Endothelial cell (in vitro differentiated cells): ENCODE measurements around the gene PPP1R37. TPM values are rescaled to one million over a fixed set of nuclear protein-coding genes. Genes with fewer than 3 reads are reported as not detected.

Source experiments
- DNase-seq: peaks from one replicate; pipeline ENCODE4 v3.0.0; 2021; ENCODE audit warnings: low spot score
- H3K27ac Mint-ChIP-seq: one replicate; pipeline ENCODE4 v1.8.0; 2021; ENCODE audit warnings: mixed read lengths, inconsistent platforms; ENCODE audit not compliant: unreplicated experiment
- H3K27me3 Mint-ChIP-seq: one replicate; pipeline ENCODE4 v1.8.0; 2021; ENCODE audit warnings: mild to moderate bottlenecking, moderate library complexity, mixed read lengths, inconsistent platforms; ENCODE audit not compliant: unreplicated experiment
- H3K36me3 Mint-ChIP-seq: one replicate; pipeline ENCODE4 v1.8.0; 2021; ENCODE audit warnings: mild to moderate bottlenecking, low read depth, mixed read lengths, inconsistent platforms; ENCODE audit not compliant: unreplicated experiment
- H3K4me1 Mint-ChIP-seq: one replicate; pipeline ENCODE4 v1.8.0; 2021; ENCODE audit warnings: mild to moderate bottlenecking, mixed read lengths, inconsistent platforms; ENCODE audit not compliant: unreplicated experiment
- H3K4me3 Mint-ChIP-seq: one replicate; pipeline ENCODE4 v1.8.0; 2021; ENCODE audit warnings: mild to moderate bottlenecking, mixed read lengths, inconsistent platforms; ENCODE audit not compliant: unreplicated experiment
- H3K9me3 Mint-ChIP-seq: one replicate; pipeline ENCODE4 v1.8.0; 2021; ENCODE audit warnings: mixed read lengths, inconsistent platforms; ENCODE audit not compliant: unreplicated experiment
- total RNA-seq: library from RNA; stranded (reverse); fragmentation: NEBNext Ultra II Directional; extraction: Animal tissue kit (Norgen Biotek cat#: 25700); gene quantifications from one replicate; pipeline ENCODE4 v1.2.1, GENCODE V29; 2021; ENCODE audit not compliant: unreplicated experiment
- TF ChIP-seq, protein P1 (sequence below): fragments of 200-600 bp; sonication (generic); IDR thresholded peaks from one replicate; pipeline ENCODE4 v1.5.0; 2021; ENCODE audit warnings: antibody characterized with exemption; ENCODE audit not compliant: unreplicated experiment

Gene PPP1R37
- total RNA-seq, 1 donor from 2014 or later, result 34.7 TPM

GRCh38 chr19:45090606-45091005 lies 2.4 kb upstream of the PPP1R37 start:
- H3K36me3 Mint-ChIP-seq, result peaks cover 17% of the 10 kb centered on the region
- peak overlapping the region; percentile 70 for H3K27ac Mint-ChIP-seq
- H3K4me1 Mint-ChIP-seq, result peaks cover 28% of the 10 kb centered on the region
- H3K4me3 Mint-ChIP-seq, result peak overlapping the region; percentile 97
- peaks cover 14% of the 10 kb centered on the region for H3K27me3 Mint-ChIP-seq
- TF ChIP-seq, protein P1, sequence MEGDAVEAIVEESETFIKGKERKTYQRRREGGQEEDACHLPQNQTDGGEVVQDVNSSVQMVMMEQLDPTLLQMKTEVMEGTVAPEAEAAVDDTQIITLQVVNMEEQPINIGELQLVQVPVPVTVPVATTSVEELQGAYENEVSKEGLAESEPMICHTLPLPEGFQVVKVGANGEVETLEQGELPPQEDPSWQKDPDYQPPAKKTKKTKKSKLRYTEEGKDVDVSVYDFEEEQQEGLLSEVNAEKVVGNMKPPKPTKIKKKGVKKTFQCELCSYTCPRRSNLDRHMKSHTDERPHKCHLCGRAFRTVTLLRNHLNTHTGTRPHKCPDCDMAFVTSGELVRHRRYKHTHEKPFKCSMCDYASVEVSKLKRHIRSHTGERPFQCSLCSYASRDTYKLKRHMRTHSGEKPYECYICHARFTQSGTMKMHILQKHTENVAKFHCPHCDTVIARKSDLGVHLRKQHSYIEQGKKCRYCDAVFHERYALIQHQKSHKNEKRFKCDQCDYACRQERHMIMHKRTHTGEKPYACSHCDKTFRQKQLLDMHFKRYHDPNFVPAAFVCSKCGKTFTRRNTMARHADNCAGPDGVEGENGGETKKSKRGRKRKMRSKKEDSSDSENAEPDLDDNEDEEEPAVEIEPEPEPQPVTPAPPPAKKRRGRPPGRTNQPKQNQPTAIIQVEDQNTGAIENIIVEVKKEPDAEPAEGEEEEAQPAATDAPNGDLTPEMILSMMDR, result no peak
- no peak for DNase-seq
- H3K9me3 Mint-ChIP-seq, result no peaks in the 10 kb centered on the region

DNA sequence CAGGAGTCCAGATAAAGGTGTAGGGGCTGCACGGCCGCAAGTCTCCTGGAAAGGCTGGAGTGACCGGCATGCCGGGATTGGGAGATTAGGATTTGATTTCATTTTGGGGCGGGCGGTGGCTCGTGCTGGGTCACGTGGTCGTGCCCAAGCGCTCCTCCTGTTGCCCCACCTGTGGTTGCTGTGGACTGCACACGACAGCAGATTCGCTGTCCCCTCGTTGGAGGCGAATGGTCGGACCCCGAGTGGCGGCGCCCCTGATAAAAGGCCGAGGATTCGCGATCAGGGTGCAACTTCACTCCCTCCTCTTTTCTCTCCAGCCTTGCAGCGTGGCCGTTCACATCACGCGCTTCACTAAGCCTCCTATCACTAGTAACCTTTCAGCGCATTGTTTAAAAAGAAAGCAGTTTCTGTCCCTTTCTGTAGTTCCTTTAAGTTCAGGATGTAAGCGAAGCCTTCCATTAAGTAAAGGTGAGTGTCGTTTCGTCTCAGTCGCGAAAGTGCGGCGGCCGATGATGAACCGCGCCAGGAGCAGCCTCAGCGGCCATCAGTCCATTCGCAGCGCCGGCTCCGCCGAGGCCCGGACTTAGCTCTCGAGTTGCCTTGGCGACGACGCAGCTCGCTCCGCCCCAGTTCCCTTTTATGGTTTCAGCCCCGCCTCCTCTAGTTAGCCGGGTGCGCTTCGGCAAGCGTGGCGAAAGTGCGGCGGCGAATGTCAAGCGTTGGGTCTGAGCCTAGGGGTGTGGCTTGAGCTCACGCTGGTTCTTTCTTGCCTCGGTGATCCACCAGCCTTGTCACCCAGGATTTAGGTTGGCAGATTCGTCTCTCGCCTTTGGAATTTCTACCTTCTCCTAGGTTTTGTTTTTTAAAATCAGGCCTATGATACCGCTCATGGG lies 1.7 kb upstream of the PPP1R37 start:
- H3K27ac Mint-ChIP-seq, result peak overlapping the region; percentile 70
- H3K4me3 Mint-ChIP-seq, result peak overlapping the region; percentile 97
- peaks cover 14% of the 10 kb centered on the region for H3K27me3 Mint-ChIP-seq
- no peaks in the 10 kb centered on the region for H3K9me3 Mint-ChIP-seq
- TF ChIP-seq, protein P1, result no peak
- DNase-seq, result peak; percentile 99
- peaks cover 22% of the 10 kb centered on the region for H3K36me3 Mint-ChIP-seq
- H3K4me1 Mint-ChIP-seq, result peaks cover 33% of the 10 kb centered on the region

- Mint-ChIP-seq H3K4me1 (peaks cover 39% of the 10 kb centered on the region), H3K27ac (peak overlapping the region; percentile 62), H3K4me3 (peak overlapping the region; percentile 97), H3K27me3 (peaks cover 21% of the 10 kb centered on the region), H3K9me3 (no peaks in the 10 kb centered on the region), H3K36me3 (peaks cover 30% of the 10 kb centered on the region)
- TF ChIP-seq, protein P1, result no peak
- no peak for DNase-seq
These were observed 1.2 kb downstream of the PPP1R37 start for GRCh38 chr19:45094137-45094536.

- TF ChIP-seq, protein P1, result no peak
- Mint-ChIP-seq H3K27me3 (peaks cover 22% of the 10 kb centered on the region), H3K9me3 (no peaks in the 10 kb centered on the region), H3K36me3 (peaks cover 30% of the 10 kb centered on the region), H3K4me1 (peaks cover 40% of the 10 kb centered on the region), H3K4me3 (peak overlapping the region; percentile 97), H3K27ac (peak overlapping the region; percentile 90)
- DNase-seq, result no peak
These were observed 1.7 kb downstream of the PPP1R37 start for GRCh38 chr19:45094707-45095106.
